Hepatocyte (in vitro differentiated cells): ENCODE measurements around the gene GJB5. TPM values are rescaled to one million over a fixed set of nuclear protein-coding genes. Genes with fewer than 3 reads are reported as not detected.

ENCODE experiments used
- DNase-seq: peaks from one replicate; pipeline ENCODE4 v3.0.0-alpha.2; 2016; ENCODE audit warnings: low spot score
- H2AFZ ChIP-seq: fragments of 200-600 bp; sonication (generic); 2 replicates; pipeline ENCODE4 v1.6.0; 2016; ENCODE audit warnings: antibody characterized with exemption, mild to moderate bottlenecking
- H3K27ac ChIP-seq: fragments of 200-600 bp; sonication (generic); 2 replicates; pipeline ENCODE4 v1.5.1; 2016; ENCODE audit warnings: mild to moderate bottlenecking
- H3K27me3 ChIP-seq: fragments of 200-600 bp; sonication (generic); 2 replicates; pipeline ENCODE4 v1.6.1; 2016
- H3K36me3 ChIP-seq: fragments of 200-600 bp; sonication (generic); replicated peaks from 2 replicates; pipeline ENCODE4 v1.5.1; 2016; ENCODE audit warnings: low read depth; ENCODE audit not compliant: insufficient read depth
- H3K4me1 ChIP-seq: fragments of 200-600 bp; sonication (generic); 2 replicates; pipeline ENCODE4 v1.5.1; 2016; ENCODE audit warnings: mild to moderate bottlenecking, moderate library complexity; ENCODE audit not compliant: insufficient read depth
- H3K4me2 ChIP-seq: fragments of 200-600 bp; sonication (generic); 2 replicates; pipeline ENCODE4 v1.6.0; 2016
- H3K4me3 ChIP-seq: fragments of 200-600 bp; sonication (generic); 2 replicates; pipeline ENCODE4 v1.5.1; 2016; ENCODE audit warnings: mild to moderate bottlenecking
- H3K79me2 ChIP-seq: fragments of 200-600 bp; sonication (generic); 2 replicates; pipeline ENCODE4 v1.6.0; 2017; ENCODE audit warnings: mild to moderate bottlenecking
- H3K9me2 ChIP-seq: fragments of 200-600 bp; sonication (generic); replicated peaks from 2 replicates; pipeline ENCODE4 v1.6.0; 2017; ENCODE audit warnings: mild to moderate bottlenecking; ENCODE audit not compliant: insufficient read depth
- H3K9me3 ChIP-seq: fragments of 200-600 bp; sonication (generic); 2 replicates; pipeline ENCODE4 v1.5.1; 2016; ENCODE audit warnings: low read depth, mild to moderate bottlenecking
- H4K20me1 ChIP-seq: fragments of 200-600 bp; sonication (generic); 2 replicates; pipeline ENCODE4 v1.6.0; 2016; ENCODE audit warnings: mild to moderate bottlenecking; ENCODE audit not compliant: insufficient read depth, poor library complexity, severe bottlenecking
- CTCF ChIP-seq: fragments of 200-600 bp; sonication (generic); IDR thresholded peaks from 2 replicates; pipeline ENCODE4 v1.5.1; 2016; ENCODE audit warnings: antibody characterized with exemption, mild to moderate bottlenecking; ENCODE audit not compliant: poor library complexity
- EZH2 ChIP-seq: fragments of 200-600 bp; sonication (generic); IDR thresholded peaks from 2 replicates; pipeline ENCODE4 v1.6.1; 2016; ENCODE audit warnings: antibody characterized with exemption, mild to moderate bottlenecking, borderline replicate concordance
- EZH2phosphoT487 ChIP-seq: fragments of 200-600 bp; sonication (generic); IDR thresholded peaks from one replicate; pipeline ENCODE4 v1.6.1; 2018; ENCODE audit warnings: antibody characterized with exemption, mild to moderate bottlenecking, low read depth, moderate library complexity; ENCODE audit not compliant: unreplicated experiment, severe bottlenecking
- WGBS: methylation state at CpG from one replicate; pipeline ENCODE4 v1.1.6; 2016; ENCODE audit warnings: low lambda C conversion rate; ENCODE audit errors: missing lambda C conversion rate; 5-methylcytosine and 5-hydroxymethylcytosine counted together
- polyA plus RNA-seq: library from polyadenylated mRNA; unstranded; fragments of >200 nt; fragmentation: Nextera tagmentation; extraction: Ambion mirVana; gene quantifications from 2 replicates; pipeline ENCODE4 v1.2.1, GENCODE V29; 2016
- total RNA-seq: library from RNA; depleted of rRNA; stranded (reverse); fragments of >200 nt; gene quantifications from 2 replicates; pipeline ENCODE4 v1.2.3, GENCODE V29; 2014

The GJB5 gene
- total and polyA plus RNA-seq, 2 experiments from 2014 or later: 0.80 to 0.85 TPM

GRCh38 chr1:34750610-34751009, 4.2 kb upstream of the GJB5 start:
- H3K27me3 ChIP-seq: no peaks in the 10 kb centered on the region
- H3K9me3 ChIP-seq: no peaks in the 10 kb centered on the region
- TF ChIP-seq EZH2 (no peak), EZH2phosphoT487 (no peak), CTCF (no peak)
- whole genome bisulfite sequencing: 89% methylated on average over 5 of the region's 5 CpGs
- H2AFZ ChIP-seq: no peak overlapping the region
- H4K20me1 ChIP-seq: no peaks in the 10 kb centered on the region
- DNase-seq: no peak
- no peak overlapping the region for H3K4me3 ChIP-seq
- H3K9me2 ChIP-seq: no peaks in the 10 kb centered on the region
- H3K36me3 ChIP-seq: no peaks in the 10 kb centered on the region
- H3K79me2 ChIP-seq: no peaks in the 10 kb centered on the region
- H3K4me2 ChIP-seq: no peak overlapping the region
- no peak overlapping the region for H3K27ac ChIP-seq
- H3K4me1 ChIP-seq: no peaks in the 10 kb centered on the region

- Histone ChIP-seq H3K4me2 (no peak overlapping the region), H2AFZ (no peak overlapping the region), H3K4me1 (no peaks in the 10 kb centered on the region), H3K9me3 (no peaks in the 10 kb centered on the region), H3K79me2 (no peaks in the 10 kb centered on the region), H4K20me1 (no peaks in the 10 kb centered on the region), H3K27ac (no peak overlapping the region), H3K9me2 (no peaks in the 10 kb centered on the region), H3K36me3 (no peaks in the 10 kb centered on the region), H3K4me3 (no peak overlapping the region), H3K27me3 (no peaks in the 10 kb centered on the region)
- TF ChIP-seq EZH2phosphoT487 (no peak), EZH2 (no peak), CTCF (no peak)
- no peak for DNase-seq
- WGBS: 72% methylated on average over 3 of the region's 3 CpGs
Observed at GRCh38 chr1:34753163-34753562, 1.7 kb upstream of the GJB5 start.

DNA sequence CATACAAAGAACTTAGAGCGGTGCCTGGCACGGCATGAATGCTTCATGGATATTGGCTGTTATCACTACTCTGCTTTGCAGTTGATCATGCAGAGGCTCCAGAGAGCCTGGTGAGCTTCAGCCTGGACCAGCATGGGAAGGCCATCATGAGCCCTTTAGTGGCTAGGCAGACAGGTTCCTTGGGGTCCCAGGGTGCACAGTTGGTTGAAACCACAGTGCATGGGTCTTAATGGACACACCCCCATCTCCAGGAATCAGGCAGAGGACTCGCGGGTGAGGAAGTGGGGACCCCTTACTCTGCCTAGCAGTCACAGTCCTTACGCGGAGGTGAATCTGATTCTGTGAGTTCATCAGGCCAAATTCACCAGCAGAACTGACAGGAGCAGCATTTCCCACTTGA, 1.1 kb downstream of the GJB5 start:
- Histone ChIP-seq H3K4me2 (no peak overlapping the region), H3K27me3 (no peaks in the 10 kb centered on the region), H2AFZ (no peak overlapping the region), H3K79me2 (no peaks in the 10 kb centered on the region), H3K36me3 (no peaks in the 10 kb centered on the region), H4K20me1 (no peaks in the 10 kb centered on the region), H3K9me2 (no peaks in the 10 kb centered on the region), H3K27ac (no peak overlapping the region), H3K9me3 (no peaks in the 10 kb centered on the region), H3K4me1 (peaks cover 11% of the 10 kb centered on the region), H3K4me3 (no peak overlapping the region)
- no peak for TF ChIP-seq CTCF
- no peak for TF ChIP-seq EZH2phosphoT487
- no peak for TF ChIP-seq EZH2
- WGBS: 93% methylated on average over 6 of the region's 6 CpGs
- no peak for DNase-seq

DNA sequence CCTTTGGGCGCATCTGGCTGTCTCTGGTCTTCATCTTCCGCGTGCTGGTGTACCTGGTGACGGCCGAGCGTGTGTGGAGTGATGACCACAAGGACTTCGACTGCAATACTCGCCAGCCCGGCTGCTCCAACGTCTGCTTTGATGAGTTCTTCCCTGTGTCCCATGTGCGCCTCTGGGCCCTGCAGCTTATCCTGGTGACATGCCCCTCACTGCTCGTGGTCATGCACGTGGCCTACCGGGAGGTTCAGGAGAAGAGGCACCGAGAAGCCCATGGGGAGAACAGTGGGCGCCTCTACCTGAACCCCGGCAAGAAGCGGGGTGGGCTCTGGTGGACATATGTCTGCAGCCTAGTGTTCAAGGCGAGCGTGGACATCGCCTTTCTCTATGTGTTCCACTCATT, 2.5 kb downstream of the GJB5 start:
- H3K27me3 ChIP-seq: no peaks in the 10 kb centered on the region
- H3K36me3 ChIP-seq: no peaks in the 10 kb centered on the region
- H4K20me1 ChIP-seq: no peaks in the 10 kb centered on the region
- H3K9me3 ChIP-seq: no peaks in the 10 kb centered on the region
- H3K4me2 ChIP-seq: no peak overlapping the region
- no peak for TF ChIP-seq EZH2
- TF ChIP-seq EZH2phosphoT487: no peak
- no peak for TF ChIP-seq CTCF
- no peak overlapping the region for H3K4me3 ChIP-seq
- no peak overlapping the region for H2AFZ ChIP-seq
- 94% methylated on average over 21 of the region's 21 CpGs for whole genome bisulfite sequencing
- H3K9me2 ChIP-seq: no peaks in the 10 kb centered on the region
- no peak overlapping the region for H3K27ac ChIP-seq
- peaks cover 11% of the 10 kb centered on the region for H3K4me1 ChIP-seq
- no peaks in the 10 kb centered on the region for H3K79me2 ChIP-seq
- no peak for DNase-seq
